Gastroesophageal sphincter (tissue), 4 donors: ENCODE results near the gene TRABD2B. TPM values are rescaled to one million over a fixed set of nuclear protein-coding genes. Genes with fewer than 3 reads are reported as not detected.

Source experiments
- ATAC-seq: fragments of 150-250 bp; one replicate; pipeline ENCODE4 v1.9.1; 2016; ENCODE audit warnings: mild to moderate bottlenecking, moderate library complexity
- H3K27ac ChIP-seq, 4 donors: fragments of 200-600 bp; sonication (generic) in 3 of 4; 1 replicate in 3 of 4; 2 replicates in 1 of 4; pipeline ENCODE4 v1.5.1; 2016 to 2019
- H3K27me3 ChIP-seq: fragments of 200-600 bp; sonication (generic); one replicate; pipeline ENCODE4 v1.5.1; 2019
- H3K36me3 ChIP-seq, 2 donors: fragments of 200-600 bp; sonication (generic); one replicate each; pipeline ENCODE4 v1.5.1; 2019; ENCODE audit warnings: control low read depth in 1 of 2
- H3K4me1 ChIP-seq, 3 donors: fragments of 200-600 bp; sonication (generic); 1 replicate in 2 of 3; 2 replicates in 1 of 3; pipeline ENCODE4 v1.5.1; 2016 to 2019; ENCODE audit warnings: control low read depth in 2 of 3
- H3K4me3 ChIP-seq, 2 donors: fragments of 200-600 bp; sonication (generic); one replicate each; pipeline ENCODE4 v1.5.1; 2019; ENCODE audit warnings: mild to moderate bottlenecking in 1 of 2, moderate library complexity in 1 of 2
- H3K9me3 ChIP-seq, 3 donors: fragments of 200-600 bp; sonication (generic); one replicate each; pipeline ENCODE4 v1.5.1; 2017 to 2019; ENCODE audit warnings: control low read depth in 2 of 3
- CTCF ChIP-seq, 4 experiments: fragments of 200-600 bp in 2 of 4; fragments of 450-650 bp in 2 of 4; sonication (generic) in 1 of 4; IDR thresholded peaks; one replicate each; pipeline ENCODE4 v1.5.1; 2017 to 2019; ENCODE audit warnings: antibody characterized with exemption in 4 of 4, mild to moderate bottlenecking in 2 of 4, moderate library complexity in 2 of 4
- EP300 ChIP-seq: sonication (generic); formaldehyde crosslinking; IDR thresholded peaks from one replicate; pipeline ENCODE4 v1.6.1; 2017; ENCODE audit warnings: antibody characterized with exemption, mild to moderate bottlenecking
- POLR2A ChIP-seq, 2 donors: fragments of 450-650 bp; IDR thresholded peaks; one replicate each; pipeline ENCODE4 v1.6.1; 2017; ENCODE audit warnings: antibody characterized with exemption in 2 of 2, mild to moderate bottlenecking in 2 of 2, moderate library complexity in 1 of 2
- POLR2AphosphoS5 ChIP-seq: sonication (generic); formaldehyde crosslinking; IDR thresholded peaks from one replicate; pipeline ENCODE4 v1.6.1; 2017; ENCODE audit warnings: antibody characterized with exemption
- WGBS, 2 donors: methylation state at CpG; one replicate each; pipeline ENCODE4 v1.1.5; 2018; ENCODE audit warnings: low coverage in 1 of 2; 5-methylcytosine and 5-hydroxymethylcytosine counted together
- total RNA-seq, 4 donors: library from RNA; depleted of rRNA; stranded (reverse); fragments of >200 nt; gene quantifications; one replicate each; pipeline ENCODE4 v1.1.0, GENCODE V29; 2016

Gene TRABD2B
- total RNA-seq, 4 donors from 2014 or later, result 2.6 to 6.5 (median 3.4) TPM

DNA sequence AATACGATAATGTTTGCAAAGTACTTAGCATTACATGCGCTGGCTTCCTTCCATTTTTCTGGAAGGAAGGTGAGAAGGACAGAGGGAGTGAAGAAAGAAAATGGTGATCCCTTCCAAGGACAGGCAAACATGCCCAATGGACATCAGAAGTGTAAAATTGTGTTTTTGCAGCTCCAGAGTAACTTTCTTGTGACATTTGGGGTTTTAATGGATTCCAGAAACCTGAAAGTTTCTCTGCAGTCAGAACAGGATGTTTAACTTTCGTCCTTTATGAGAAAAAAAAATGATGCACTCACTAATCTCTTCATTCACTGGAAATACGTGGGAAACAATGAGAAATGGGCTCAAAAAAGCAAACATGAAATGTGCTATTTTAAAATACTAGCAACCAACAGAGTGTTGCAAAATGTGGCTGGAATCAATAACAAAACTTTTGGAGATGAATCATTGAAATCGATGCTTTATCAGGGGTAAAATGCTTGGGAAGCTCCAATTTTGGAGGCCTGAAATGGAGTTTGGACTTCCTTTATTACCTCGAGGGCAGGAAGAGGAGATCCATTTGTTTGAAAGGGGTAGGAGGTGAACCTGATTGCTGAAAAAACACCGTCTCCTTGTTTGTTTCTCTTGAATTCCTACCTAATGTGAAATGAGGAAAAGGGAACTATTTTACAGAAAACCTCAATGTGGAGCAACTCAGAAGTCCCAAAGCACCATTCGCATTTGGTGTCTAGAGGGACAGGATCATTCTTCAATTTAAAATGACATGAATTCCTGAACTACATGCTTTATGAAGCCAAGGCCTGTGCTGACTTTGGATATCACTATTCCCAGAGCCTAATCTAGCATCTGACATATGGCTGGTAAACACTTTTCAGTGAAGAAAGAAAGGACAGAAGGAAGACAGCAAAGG is 129.5 kb downstream of the TRABD2B start:
- 65 to 68% methylated on average over 7 to 8 of the region's 8 CpGs for WGBS, 2 donors
- Histone ChIP-seq H3K4me3 (no peak overlapping the region), H3K27ac (no peak overlapping the region), H3K36me3 (no peaks in the 10 kb centered on the region), H3K4me1 (peaks cover 0 to 15% (median 9%) of the 10 kb centered on the region in 3 donors), H3K27me3 (no peaks in the 10 kb centered on the region), H3K9me3 (no peaks in the 10 kb centered on the region)
- ATAC-seq, result no peak
- TF ChIP-seq CTCF (IDR thresholded peaks at IDR 0.05) (no peak), POLR2A (IDR thresholded peaks at IDR 0.05) (no peak), EP300 (no peak), POLR2AphosphoS5 (no peak)

DNA sequence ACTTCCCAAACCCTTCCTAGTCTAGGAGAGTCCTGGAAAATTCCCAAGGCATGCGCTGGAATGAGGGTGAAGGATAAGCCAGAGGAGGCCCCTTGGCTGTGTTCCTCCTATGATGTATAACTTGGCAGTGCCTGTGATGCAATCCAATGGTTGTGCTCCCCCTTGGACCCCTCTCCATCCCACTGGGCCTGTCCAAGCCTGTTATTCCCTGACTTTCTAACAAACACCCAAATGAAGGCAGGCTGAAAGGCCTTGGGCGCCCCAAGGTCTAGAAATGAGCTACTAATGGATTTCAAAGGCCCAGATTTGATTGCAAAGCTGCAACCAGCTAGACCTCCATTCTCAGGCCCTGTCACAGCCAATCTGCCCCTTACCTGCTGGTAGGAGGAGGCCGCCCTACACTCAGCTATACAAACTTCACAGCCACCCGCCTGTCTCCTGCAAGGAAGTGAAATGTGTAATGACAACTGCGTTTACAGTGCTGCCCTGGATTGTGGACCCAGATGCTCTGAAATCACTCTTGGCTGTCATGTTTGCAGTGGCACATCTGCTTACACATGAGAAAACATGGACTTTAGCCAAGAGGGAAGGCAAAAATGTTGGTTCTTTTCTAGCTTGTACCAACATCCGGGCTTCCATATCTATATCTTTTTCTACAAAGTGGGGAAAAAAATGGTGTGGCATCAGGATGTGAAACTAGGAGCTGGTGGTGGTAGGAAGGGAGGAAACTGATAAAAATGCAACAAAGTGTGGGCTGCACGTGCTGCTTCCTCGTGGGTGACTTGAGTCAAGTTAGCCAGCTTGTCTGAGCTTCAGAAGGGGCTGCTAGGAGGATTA is 130.4 kb downstream of the TRABD2B start:
- ATAC-seq, result no peak
- H3K9me3 ChIP-seq, result no peaks in the 10 kb centered on the region
- no peak overlapping the region for H3K4me3 ChIP-seq
- no peak overlapping the region for H3K27ac ChIP-seq
- WGBS, 2 donors, result 70 to 82% methylated on average over 3 to 6 of the region's 8 CpGs
- no peaks in the 10 kb centered on the region for H3K36me3 ChIP-seq
- peaks cover 0 to 15% (median 9%) of the 10 kb centered on the region in 3 donors for H3K4me1 ChIP-seq
- H3K27me3 ChIP-seq, result no peaks in the 10 kb centered on the region
- TF ChIP-seq EP300, result no peak
- no peak for TF ChIP-seq POLR2AphosphoS5
- no peak for TF ChIP-seq CTCF (IDR thresholded peaks at IDR 0.05)
- TF ChIP-seq POLR2A (IDR thresholded peaks at IDR 0.05), result no peak

- WGBS, 2 donors, result 78 to 83% methylated on average over 1 to 5 of the region's 6 CpGs
- Histone ChIP-seq H3K9me3 (no peaks in the 10 kb centered on the region), H3K4me1 (peaks cover 0 to 15% (median 9%) of the 10 kb centered on the region in 3 donors), H3K27me3 (no peaks in the 10 kb centered on the region), H3K27ac (no peak overlapping the region), H3K4me3 (no peak overlapping the region), H3K36me3 (no peaks in the 10 kb centered on the region)
- TF ChIP-seq EP300 (no peak), CTCF (IDR thresholded peaks at IDR 0.05) (no peak), POLR2A (IDR thresholded peaks at IDR 0.05) (no peak), POLR2AphosphoS5 (no peak)
- ATAC-seq, result no peak
Measured at GRCh38 chr1:47865881-47866535, 131.2 kb downstream of the TRABD2B start.

DNA sequence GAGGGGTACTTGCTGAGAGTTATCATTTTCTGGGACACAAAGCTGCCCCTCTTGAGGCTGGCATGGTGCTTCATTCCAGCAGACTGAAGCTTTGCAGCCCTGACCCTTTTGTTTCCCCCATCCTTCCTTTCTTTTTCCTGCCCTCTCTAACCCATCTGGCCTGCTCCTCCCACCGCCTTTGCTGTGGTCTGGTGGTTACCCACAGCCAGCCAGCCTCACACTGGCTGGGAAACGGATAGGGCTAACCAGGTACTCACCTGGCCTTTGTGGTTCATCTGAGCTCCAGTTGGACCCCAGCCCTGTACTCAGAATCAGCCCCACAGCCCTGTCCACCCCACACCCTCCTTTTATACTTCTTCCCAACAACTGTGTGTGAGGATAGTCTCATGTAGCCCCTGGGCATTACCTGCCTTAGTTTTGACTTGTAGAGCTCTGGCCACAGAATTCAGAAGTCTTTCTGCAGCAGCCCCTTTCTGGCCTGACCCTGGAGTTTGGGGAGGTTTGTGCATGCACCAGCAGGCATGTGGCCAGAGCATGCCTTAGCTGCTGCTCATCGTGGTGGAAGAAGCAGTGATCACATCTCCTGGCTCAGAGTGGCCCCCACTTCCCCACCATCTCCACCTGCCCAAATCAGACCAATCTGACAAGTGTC is 138.0 kb downstream of the TRABD2B start:
- H3K9me3 ChIP-seq, result no peaks in the 10 kb centered on the region
- TF ChIP-seq EP300 (no peak), CTCF (IDR thresholded peaks at IDR 0.05) (no peak), POLR2A (IDR thresholded peaks at IDR 0.05) (no peak), POLR2AphosphoS5 (no peak)
- no peak overlapping the region for H3K27ac ChIP-seq
- H3K4me3 ChIP-seq, result no peak overlapping the region
- no peak for ATAC-seq
- no peaks in the 10 kb centered on the region for H3K27me3 ChIP-seq
- WGBS, 2 donors, result 67 to 78% methylated on average over 2 to 3 of the region's 3 CpGs
- no peaks in the 10 kb centered on the region for H3K36me3 ChIP-seq
- H3K4me1 ChIP-seq, result peaks cover 0 to 6% (median 0%) of the 10 kb centered on the region in 3 donors
